ENCODE measurements around the gene GALNTL6.
"Not testable (repeated sequence)": the region's sequence is repeated elsewhere in the genome, so short reads cannot be mapped to it uniquely, and the experiment has no call there.

Gene GALNTL6

GRCh38 chr4:173041482-173041881 lies 1228.3 kb downstream of the GALNTL6 start:
- FAIRE-seq: peak; percentile 4

- not testable (repeated sequence) for FAIRE-seq
These were observed 1228.9 kb downstream of the GALNTL6 start for GRCh38 chr4:173042139-173042538.

- peak; percentile 95 for FAIRE-seq
These were observed 1231.1 kb downstream of the GALNTL6 start for GRCh38 chr4:173044340-173044739.

GRCh38 chr4:173045571-173045970 lies 1232.4 kb downstream of the GALNTL6 start:
- no peak for FAIRE-seq

- no peak for FAIRE-seq
These were observed 1232.9 kb downstream of the GALNTL6 start for GRCh38 chr4:173046144-173046543.

- no peak for FAIRE-seq
These were observed 1233.6 kb downstream of the GALNTL6 start for GRCh38 chr4:173046818-173047217.

GRCh38 chr4:173051232-173051631 lies 1238.0 kb downstream of the GALNTL6 start:
- FAIRE-seq: no peak

- FAIRE-seq: no peak
These were observed 1238.5 kb downstream of the GALNTL6 start for GRCh38 chr4:173051716-173052115.

GRCh38 chr4:173052439-173052838 lies 1239.2 kb downstream of the GALNTL6 start:
- no peak for FAIRE-seq

GRCh38 chr4:173056271-173056670 lies 1243.1 kb downstream of the GALNTL6 start:
- FAIRE-seq: no peak

GRCh38 chr4:173056710-173057109 lies 1243.5 kb downstream of the GALNTL6 start:
- FAIRE-seq: no peak

GRCh38 chr4:173057442-173057841 lies 1244.2 kb downstream of the GALNTL6 start:
- FAIRE-seq: no peak

- FAIRE-seq: no peak
These were observed 1244.7 kb downstream of the GALNTL6 start for GRCh38 chr4:173057901-173058300.

GRCh38 chr4:173061160-173061559 lies 1248.0 kb downstream of the GALNTL6 start:
- FAIRE-seq: no peak

GRCh38 chr4:173073939-173074500 lies 1260.8 kb downstream of the GALNTL6 start:
- no peak for FAIRE-seq

GRCh38 chr4:173074501-173074946 lies 1261.3 kb downstream of the GALNTL6 start:
- FAIRE-seq: no peak

- FAIRE-seq: no peak
These were observed 1263.9 kb downstream of the GALNTL6 start for GRCh38 chr4:173076903-173077634.

GRCh38 chr4:173088144-173088543 lies 1274.9 kb downstream of the GALNTL6 start:
- FAIRE-seq: no peak
